ENCODE data around the gene C9.

Gene C9

GRCh38 chr5:39352951-39353350 lies 11.3 kb downstream of the C9 start:
- no peak for TF ChIP-seq SIN3A (IDR thresholded peaks at IDR 0.05; ENCODE audit: borderline replicate concordance, insufficient read depth, low read length)
- no peak for TF ChIP-seq TAF1 (IDR thresholded peaks at IDR 0.05; ENCODE audit: borderline replicate concordance, insufficient read depth, low read length)
- no peak for TF ChIP-seq FOXP2 (optimal IDR thresholded peaks at IDR 0.05; ENCODE audit: borderline replicate concordance, extremely low read depth, extremely low read length, insufficient read depth)
- no peak for TF ChIP-seq POLR2AphosphoS5 (IDR thresholded peaks at IDR 0.05; ENCODE audit: low read depth, low read length)
- TF ChIP-seq REST (IDR thresholded peaks at IDR 0.05; ENCODE audit: insufficient read depth in 1 of 2, low read depth in 2 of 2, low read length in 2 of 2), result no peak

GRCh38 chr5:39352170-39352569 lies 12.1 kb downstream of the C9 start:
- no peak for TF ChIP-seq POLR2AphosphoS5 (IDR thresholded peaks at IDR 0.05; ENCODE audit: low read depth, low read length)
- TF ChIP-seq TAF1 (IDR thresholded peaks at IDR 0.05; ENCODE audit: borderline replicate concordance, insufficient read depth, low read length), result no peak
- no peak for TF ChIP-seq SIN3A (IDR thresholded peaks at IDR 0.05; ENCODE audit: borderline replicate concordance, insufficient read depth, low read length)

- no peak for TF ChIP-seq FOXP2 (optimal IDR thresholded peaks at IDR 0.05; ENCODE audit: borderline replicate concordance, extremely low read depth, extremely low read length, insufficient read depth)
- no peak for TF ChIP-seq TAF1 (IDR thresholded peaks at IDR 0.05; ENCODE audit: borderline replicate concordance, insufficient read depth, low read length)
- TF ChIP-seq SIN3A (IDR thresholded peaks at IDR 0.05; ENCODE audit: borderline replicate concordance, insufficient read depth, low read length), result no peak
- TF ChIP-seq REST (IDR thresholded peaks at IDR 0.05; ENCODE audit: insufficient read depth in 1 of 2, low read depth in 2 of 2, low read length in 2 of 2), result no peak
- TF ChIP-seq POLR2AphosphoS5 (IDR thresholded peaks at IDR 0.05; ENCODE audit: low read depth, low read length), result no peak
Observed at GRCh38 chr5:39349484-39349883, 14.8 kb downstream of the C9 start.

GRCh38 chr5:39342460-39342859 lies 21.8 kb downstream of the C9 start:
- TF ChIP-seq TAF1 (IDR thresholded peaks at IDR 0.05; ENCODE audit: borderline replicate concordance, insufficient read depth, low read length), result no peak
- no peak for TF ChIP-seq FOXP2 (optimal IDR thresholded peaks at IDR 0.05; ENCODE audit: borderline replicate concordance, extremely low read depth, extremely low read length, insufficient read depth)
- TF ChIP-seq POLR2AphosphoS5 (IDR thresholded peaks at IDR 0.05; ENCODE audit: low read depth, low read length), result no peak
- no peak for TF ChIP-seq SIN3A (IDR thresholded peaks at IDR 0.05; ENCODE audit: borderline replicate concordance, insufficient read depth, low read length)
- TF ChIP-seq REST (IDR thresholded peaks at IDR 0.05; ENCODE audit: insufficient read depth in 1 of 2, low read depth in 2 of 2, low read length in 2 of 2), result no peak

GRCh38 chr5:39341896-39342295 lies 22.4 kb downstream of the C9 start:
- TF ChIP-seq TAF1 (IDR thresholded peaks at IDR 0.05; ENCODE audit: borderline replicate concordance, insufficient read depth, low read length), result no peak
- no peak for TF ChIP-seq SIN3A (IDR thresholded peaks at IDR 0.05; ENCODE audit: borderline replicate concordance, insufficient read depth, low read length)
- TF ChIP-seq FOXP2 (optimal IDR thresholded peaks at IDR 0.05; ENCODE audit: borderline replicate concordance, extremely low read depth, extremely low read length, insufficient read depth), result no peak
- no peak for TF ChIP-seq REST (IDR thresholded peaks at IDR 0.05; ENCODE audit: insufficient read depth in 1 of 2, low read depth in 2 of 2, low read length in 2 of 2)
- TF ChIP-seq POLR2AphosphoS5 (IDR thresholded peaks at IDR 0.05; ENCODE audit: low read depth, low read length), result no peak

All from PFSK-1 (cell line).